Measurements from ENCODE around the gene SHANK3.

DNA sequence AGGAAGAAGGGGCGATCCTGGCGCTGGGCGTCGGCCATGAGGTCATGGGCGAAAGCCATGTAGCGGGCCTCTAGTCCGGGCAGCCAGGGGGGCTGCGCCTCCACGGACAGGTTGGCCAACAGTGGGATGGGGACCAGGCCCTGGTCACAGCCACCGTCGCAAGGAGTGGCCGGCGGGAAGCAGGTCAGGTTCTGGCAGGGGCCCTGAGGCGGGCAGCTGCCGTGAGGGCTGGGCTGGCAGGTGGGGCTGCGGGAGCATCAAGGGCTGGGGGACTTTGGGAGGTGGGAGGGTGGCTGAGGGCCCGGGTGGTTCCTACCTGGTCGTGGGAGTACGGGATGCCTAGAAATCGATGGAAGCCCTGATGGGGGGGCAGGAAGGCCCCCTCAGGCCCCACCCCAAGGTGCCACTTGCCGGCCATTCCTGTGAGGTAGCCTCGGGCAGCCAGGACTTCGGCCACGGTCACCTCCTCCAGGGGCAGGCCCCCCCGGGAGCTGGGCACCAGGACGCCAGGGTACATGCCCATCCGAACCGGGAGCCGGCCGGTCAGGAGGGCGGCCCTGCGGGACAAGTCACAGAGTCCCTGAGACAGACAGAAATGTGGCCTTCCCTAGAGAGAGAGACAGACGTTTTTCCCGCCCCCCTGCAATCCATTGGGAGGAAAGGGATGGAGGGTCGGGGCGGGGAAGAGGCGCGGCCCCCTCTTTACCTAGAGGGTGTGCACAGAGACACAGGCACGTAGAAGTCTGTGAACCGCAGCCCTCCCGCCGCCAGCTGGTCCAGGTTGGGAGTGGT, 45.6 kb upstream of the SHANK3 start:
- TF ChIP-seq, protein P1, sequence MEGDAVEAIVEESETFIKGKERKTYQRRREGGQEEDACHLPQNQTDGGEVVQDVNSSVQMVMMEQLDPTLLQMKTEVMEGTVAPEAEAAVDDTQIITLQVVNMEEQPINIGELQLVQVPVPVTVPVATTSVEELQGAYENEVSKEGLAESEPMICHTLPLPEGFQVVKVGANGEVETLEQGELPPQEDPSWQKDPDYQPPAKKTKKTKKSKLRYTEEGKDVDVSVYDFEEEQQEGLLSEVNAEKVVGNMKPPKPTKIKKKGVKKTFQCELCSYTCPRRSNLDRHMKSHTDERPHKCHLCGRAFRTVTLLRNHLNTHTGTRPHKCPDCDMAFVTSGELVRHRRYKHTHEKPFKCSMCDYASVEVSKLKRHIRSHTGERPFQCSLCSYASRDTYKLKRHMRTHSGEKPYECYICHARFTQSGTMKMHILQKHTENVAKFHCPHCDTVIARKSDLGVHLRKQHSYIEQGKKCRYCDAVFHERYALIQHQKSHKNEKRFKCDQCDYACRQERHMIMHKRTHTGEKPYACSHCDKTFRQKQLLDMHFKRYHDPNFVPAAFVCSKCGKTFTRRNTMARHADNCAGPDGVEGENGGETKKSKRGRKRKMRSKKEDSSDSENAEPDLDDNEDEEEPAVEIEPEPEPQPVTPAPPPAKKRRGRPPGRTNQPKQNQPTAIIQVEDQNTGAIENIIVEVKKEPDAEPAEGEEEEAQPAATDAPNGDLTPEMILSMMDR (IDR thresholded peaks at IDR 0.05): no peak
- no peak for TF ChIP-seq EZH2 (IDR thresholded peaks at IDR 0.05; ENCODE audit: borderline replicate concordance, insufficient read depth, low read depth, low read length, poor library complexity, severe bottlenecking)
